Activated T-helper 1 cell treated with Interleukin-2 at 50 U/mL for 16 hours (primary cell): ENCODE measurements around the gene FXYD1.
"Not testable (repeated sequence)": the region's sequence is repeated elsewhere in the genome, so short reads cannot be mapped to it uniquely, and the experiment has no call there.

Experiments
- DNase-seq: peaks from one replicate; pipeline ENCODE4 v3.0.0-alpha.2; 2020; ENCODE audit warnings: low read depth

FXYD1 gene

DNA sequence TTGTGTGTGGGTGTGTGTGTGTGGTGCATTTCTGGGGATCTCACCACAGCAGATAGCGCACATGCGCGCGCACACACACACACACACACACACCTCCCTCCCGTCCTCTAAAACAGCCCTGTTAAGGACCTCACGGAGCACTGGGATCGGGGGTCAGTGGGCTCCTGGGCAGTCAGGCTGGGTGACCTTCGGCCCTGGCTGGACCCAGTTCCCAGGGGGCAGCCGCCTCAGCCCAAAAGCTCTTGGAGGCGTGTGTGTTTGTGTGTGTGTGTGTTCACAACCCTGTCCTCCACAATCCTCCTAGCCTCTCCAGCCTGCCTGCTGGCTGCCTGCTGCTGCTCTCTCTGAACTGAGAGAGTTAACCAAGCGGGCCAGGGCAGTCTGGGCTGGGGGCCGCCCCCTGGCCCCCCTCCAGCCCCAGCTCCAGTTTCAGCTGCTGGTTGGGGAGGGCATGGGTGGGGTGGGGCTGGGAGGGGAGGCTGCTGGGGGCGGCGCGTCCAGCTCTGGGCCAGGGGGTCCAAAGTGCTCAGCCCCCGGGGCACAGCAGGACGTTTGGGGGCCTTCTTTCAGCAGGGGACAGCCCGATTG is at the start of gene FXYD1:
Gene FXYD1 (plus strand): TSS at position 520 of the 588 bp plus-strand sequence. CDS start 1,256 bp downstream, outside the sequence.
- no peak for DNase-seq

GRCh38 chr19:35089554-35089953 is 49.1 kb upstream of the FXYD1 start:
- DNase-seq, result no peak

DNA sequence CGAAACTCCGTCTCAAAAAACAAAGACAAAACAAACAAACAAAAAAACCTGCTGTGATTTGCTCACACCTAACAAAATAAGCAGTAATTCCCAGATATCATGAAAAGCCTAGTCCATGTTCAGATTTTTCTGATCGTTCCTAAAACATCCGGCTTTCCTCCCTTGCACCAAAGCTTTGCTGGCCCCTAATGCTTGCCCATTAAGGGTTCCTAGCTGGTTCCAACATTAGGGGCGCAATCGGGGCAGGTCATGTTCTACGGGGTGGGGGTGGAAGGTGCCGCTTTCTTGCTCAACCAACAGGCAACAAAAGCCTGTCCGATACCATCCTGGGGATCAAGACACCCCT is 48.5 kb upstream of the FXYD1 start:
- DNase-seq, result no peak

DNA sequence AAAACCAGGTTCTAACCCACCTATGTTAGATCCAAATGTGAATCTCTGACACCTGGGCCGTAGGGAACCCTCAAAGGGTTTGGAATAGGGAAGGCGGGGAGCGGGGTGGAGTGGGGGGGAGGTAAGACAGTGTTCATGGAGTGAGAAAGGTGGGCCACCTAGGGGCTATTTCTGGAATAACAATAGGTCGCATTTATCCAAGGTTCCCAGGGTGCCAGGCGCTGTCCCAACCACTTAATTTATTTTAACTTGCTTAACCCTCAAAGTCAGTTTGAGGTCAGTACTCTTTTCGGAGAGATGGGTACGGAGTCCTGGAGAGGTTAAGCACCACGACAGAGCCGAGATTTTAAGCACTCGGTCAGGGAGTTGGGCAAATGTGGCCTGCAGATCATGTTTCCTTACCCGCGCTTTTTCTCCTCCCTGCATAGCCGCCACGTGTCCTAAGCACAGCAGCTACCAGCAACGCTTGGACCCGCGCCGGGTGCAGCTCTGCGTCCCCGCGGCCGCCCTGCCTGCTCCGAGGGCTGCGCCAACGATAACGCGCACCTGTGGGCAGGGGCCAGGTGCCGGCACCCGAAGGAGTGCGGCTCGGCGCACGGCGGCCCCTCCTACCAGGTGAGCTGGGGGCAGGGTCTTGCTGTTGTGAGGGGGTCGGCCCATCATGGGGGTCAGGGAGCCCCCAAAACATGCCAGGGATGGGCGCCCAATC is 48.0 kb upstream of the FXYD1 start:
- no peak for DNase-seq

- DNase-seq, result no peak
Observed at GRCh38 chr19:35093430-35093829, 45.2 kb upstream of the FXYD1 start.

DNA sequence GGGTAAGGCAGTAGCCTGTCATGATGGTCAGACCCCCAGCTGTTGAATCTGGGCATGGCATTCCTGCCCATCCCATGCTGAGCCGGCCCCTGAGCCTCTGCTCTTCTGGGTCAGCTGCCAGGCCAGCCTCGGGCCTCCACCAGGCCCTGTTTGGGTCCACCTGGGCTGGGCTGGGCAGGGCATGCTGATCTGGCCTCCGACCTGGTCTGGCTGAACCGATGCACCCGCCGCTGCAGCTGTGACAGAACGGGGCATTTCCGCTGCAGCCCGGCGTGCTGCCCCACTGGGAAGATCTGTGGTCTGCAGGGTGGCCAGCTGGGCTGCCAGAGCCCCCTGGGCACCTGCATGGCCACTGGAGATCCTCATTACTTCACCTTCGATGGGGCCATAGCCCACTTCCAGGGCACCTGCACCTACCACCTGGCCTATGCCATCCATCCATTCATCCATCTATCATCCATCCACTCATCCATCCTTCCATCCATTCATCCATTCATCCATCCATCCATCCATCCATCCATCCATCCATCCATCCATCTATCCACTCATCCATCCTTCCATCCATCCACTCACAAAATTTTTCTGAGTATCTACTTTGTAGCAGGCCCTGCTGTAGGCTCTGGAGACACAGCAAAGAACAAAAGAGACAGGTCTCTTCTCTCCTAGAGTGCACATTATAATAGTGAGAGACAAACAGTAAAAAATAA is 44.5 kb upstream of the FXYD1 start:
- no peak for DNase-seq

- no peak for DNase-seq
Observed at GRCh38 chr19:35094656-35095055, 44.0 kb upstream of the FXYD1 start.

- no peak for DNase-seq
Observed at GRCh38 chr19:35095667-35096368, 42.8 kb upstream of the FXYD1 start.

DNA sequence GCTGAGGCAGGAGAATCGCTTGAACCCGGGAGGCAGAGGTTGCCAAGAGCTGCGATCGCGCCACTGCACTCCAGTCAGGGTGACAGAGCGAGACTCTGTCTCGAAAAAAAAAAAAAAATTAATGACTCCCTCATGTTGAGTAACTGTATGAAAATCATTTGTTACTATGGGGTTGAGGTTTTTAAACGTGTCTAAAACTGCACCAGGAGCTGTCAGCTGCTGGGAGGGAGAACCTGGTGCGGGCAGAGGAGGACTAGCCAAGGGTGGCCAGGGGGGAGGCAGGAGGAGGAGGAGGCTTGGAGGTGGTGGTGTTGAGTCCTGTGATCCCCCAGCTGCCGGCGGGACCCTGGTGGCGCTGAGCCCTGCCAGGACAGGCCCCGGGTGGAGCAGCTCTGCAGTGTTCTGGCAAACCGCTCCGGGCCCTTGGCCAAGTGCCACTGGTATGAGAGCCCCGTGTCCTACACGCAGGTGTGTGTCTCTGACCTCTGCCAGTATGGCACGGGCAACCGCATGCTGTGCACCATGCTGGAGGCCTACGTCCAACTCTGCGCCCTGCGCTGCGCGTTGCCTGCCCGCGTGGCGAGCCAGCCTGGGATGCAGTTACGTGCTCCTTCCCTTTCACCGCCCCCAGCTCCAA is 40.1 kb upstream of the FXYD1 start:
- no peak for DNase-seq

DNA sequence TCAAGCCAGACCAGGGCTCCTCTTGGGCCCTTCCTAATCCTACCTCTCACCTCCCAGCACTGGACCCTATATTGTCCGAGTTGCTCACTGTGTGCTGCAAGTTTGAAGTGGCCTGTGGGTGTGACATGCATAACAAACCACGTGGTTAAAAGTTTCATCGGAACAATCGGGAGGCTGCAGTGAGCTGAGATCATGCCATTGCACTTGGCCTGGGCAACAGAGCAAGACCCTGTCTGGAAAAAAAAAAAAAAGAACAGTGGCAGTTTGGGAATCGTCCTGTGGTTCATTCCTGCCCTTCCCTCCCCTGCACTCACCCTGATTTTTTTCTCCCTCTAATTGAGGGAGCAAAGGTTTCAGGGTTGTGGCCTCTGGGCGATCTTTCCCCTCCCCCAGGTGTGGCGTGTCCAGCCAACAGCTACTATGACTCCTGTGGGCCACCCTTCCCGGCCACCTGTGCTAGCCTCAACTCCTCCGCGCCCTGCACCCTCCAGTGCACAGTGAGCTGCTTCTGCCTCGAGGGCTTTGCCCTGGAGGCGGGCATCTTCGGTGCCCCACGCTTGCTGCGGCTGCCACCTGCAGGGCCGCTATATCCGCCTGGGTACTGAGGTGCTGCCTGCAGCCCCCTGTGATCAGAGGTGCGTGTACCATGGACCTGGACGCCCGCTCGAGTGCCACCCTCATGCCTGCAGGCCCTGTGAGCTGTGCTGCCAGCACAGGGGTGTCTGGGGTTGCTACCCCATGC is 39.3 kb upstream of the FXYD1 start:
- DNase-seq, result no peak

DNA sequence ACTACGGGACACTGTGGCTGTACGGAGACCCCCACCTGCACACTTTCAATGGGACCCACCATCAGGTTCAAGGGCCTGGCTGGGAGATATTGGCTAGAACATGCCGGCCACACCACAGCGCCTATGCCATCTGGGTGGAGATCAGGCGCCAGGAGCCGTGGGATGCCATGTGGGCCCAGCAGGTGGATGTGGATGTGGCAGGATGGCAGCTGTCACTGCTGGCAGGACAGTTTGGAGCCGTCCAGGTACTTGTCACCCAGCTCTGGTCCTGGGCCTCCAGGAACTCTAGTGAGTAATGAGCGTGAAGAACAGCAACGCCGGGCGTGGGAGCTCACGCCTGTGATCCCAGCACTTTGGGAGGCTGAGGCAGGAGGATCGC is 38.7 kb upstream of the FXYD1 start:
- DNase-seq, result no peak

GRCh38 chr19:35100588-35101533 is 37.8 kb upstream of the FXYD1 start:
- no peak for DNase-seq

DNA sequence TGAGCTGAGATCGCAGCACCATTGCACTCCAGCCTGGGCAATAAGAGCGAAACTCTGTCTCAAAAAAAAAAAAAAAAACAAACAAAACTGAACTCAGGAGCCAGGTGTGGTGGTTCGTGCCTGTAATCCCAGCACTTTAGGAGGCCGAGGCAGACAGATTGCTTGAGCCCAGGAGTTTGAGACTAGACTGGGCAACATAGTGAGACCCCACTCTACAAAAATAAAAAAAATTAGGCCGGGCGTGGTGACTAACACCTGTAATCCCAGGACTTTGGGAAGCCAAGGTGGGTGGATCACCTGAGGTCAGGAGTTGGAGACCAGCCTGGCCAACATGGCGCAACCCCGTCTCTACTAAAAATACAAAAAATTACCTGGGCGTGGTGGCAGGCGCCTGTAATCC is 36.7 kb upstream of the FXYD1 start:
- not testable (repeated sequence) for DNase-seq

DNA sequence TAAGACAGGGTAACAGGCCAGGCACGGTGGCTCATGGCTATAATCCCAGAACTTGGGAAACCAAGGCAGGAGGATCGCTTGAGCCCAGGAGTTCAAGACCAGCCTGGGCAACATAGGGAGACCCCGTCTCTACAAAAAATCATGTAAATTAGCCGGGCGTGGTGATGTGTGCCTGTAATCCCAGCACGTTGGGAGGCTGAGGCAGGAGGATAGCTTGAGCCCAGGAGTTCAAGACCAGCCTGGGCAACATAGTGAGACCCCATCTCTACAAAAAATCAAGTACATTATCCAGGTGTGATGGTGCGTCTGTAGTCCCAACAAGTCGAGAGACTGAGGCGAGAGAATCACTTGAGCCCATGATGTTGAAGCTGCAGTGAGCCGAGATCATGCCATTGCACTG is 35.0 kb upstream of the FXYD1 start:
- not testable (repeated sequence) for DNase-seq

DNA sequence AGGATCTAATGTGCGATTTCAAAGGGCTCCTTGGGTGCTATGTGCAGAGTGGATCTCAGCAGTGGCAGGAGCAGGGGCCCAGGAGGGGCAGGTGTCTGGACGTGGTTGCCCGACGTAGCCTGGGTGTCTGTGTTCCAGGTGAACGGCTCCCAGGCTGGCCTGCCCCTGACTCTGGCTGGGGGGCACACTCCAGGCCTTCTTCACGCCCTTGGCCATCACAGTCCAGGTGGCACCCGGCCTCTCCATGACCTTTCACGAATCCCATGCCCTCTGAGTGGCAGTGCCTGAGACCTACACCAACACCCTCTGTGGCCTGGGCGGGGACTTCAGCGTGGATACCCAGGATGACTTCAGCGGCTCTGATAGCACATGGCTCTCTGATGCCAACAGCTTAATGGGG is 34.3 kb upstream of the FXYD1 start:
- no peak for DNase-seq

DNA sequence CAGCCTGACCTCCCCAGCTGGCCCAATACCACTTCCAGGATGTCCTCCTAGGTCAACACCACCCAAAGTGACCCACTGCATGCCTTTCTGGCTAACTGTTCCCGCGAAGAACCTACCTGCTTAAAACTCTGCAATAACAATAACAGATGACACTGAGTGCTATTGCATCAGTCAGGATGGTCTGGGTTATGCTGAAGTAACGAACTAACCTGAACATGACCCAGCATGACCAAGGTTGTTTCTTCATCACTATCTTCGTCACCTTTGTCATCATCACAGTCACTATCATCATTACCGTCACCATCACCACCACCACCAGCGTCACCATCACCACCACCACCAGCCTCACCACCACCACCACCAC is 33.6 kb upstream of the FXYD1 start:
- no peak for DNase-seq

DNA sequence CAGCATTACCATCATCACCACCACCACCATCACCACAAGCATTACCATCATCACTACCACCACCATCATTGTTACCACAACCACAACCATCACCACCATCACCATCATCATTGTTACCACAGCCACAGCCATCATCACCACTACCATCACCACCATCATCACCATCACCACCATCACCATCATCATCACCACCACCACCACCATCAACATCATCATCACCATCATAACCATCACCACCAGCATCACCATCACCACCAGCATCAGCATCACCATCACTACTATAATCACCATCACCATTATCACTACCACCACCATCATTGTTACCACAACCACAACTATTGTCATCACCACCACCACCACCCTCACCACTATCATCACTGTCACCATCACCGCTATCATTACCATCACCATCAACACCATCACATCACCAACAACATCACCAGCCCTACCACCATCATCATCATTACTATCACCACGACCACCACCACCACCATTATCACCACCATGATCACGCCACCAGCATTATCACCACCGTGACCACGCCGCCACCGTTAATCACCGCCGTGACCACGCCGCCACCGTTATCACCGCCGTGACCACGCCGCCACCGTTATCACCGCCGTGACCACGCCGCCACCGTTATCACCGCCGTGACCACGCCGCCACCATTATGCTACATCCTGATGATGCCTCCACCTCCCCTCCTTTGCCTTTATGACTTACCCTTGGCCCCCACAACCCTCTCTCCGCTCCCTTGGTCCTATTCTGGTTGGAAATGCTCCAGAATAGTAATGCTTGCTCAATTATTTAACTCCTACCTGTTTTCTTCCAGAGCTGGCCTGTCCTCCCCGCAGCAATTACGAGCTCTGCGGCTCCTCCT is 33.0 kb upstream of the FXYD1 start:
- DNase-seq, result no peak

DNA sequence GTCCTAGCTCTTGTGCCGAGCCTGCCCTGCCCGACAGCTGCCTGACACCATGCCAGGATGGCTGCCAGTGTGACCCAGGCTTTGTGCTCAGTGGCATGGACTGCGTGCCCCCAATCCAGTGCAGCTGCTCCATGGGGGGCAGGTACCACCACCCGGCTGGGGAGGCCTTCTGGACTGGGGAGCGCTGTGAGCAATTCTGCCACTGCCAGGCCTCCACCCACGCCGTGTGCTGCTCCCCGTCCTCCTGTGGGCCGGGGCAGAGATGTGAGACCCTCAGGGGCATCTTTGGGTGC is 32.4 kb upstream of the FXYD1 start:
- no peak for DNase-seq

GRCh38 chr19:35106898-35107541 is 31.6 kb upstream of the FXYD1 start:
- no peak for DNase-seq
